ENCODE results near the gene GNAI1.

Gene GNAI1

DNA sequence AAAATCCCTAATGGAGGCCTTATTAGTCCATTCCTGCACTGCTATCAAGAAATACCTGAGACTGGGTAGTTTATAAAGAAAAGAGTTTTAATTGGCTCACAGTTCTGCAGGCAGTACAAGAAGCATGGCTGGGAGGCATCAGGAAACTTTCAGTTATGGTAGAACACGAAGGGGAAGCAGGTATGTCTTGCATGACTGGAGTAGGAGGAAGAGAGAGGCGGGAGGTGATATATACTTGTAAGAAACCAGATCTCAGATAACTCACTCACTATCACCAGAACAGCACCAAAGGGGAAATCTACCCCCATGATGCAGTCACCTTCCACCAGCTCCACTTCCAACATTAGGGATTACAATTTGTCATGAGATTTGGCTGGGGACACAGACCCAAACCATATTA, 35.8 kb downstream of the GNAI1 start:
- Histone ChIP-seq H3K27me3 (replicated peaks; ENCODE audit: control insufficient read depth, insufficient read depth, low read length) (no peaks in the 10 kb centered on the region), H3K36me3 (ENCODE audit: control insufficient read depth, insufficient read depth, low read length) (no peaks in the 10 kb centered on the region), H3K4me3 (replicated peaks; ENCODE audit: low read depth, low read length) (no peak overlapping the region)
- TF ChIP-seq, protein P1, sequence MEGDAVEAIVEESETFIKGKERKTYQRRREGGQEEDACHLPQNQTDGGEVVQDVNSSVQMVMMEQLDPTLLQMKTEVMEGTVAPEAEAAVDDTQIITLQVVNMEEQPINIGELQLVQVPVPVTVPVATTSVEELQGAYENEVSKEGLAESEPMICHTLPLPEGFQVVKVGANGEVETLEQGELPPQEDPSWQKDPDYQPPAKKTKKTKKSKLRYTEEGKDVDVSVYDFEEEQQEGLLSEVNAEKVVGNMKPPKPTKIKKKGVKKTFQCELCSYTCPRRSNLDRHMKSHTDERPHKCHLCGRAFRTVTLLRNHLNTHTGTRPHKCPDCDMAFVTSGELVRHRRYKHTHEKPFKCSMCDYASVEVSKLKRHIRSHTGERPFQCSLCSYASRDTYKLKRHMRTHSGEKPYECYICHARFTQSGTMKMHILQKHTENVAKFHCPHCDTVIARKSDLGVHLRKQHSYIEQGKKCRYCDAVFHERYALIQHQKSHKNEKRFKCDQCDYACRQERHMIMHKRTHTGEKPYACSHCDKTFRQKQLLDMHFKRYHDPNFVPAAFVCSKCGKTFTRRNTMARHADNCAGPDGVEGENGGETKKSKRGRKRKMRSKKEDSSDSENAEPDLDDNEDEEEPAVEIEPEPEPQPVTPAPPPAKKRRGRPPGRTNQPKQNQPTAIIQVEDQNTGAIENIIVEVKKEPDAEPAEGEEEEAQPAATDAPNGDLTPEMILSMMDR (IDR thresholded peaks at IDR 0.05; ENCODE audit: insufficient read depth, low read length, poor library complexity, severe bottlenecking): no peak
- no peak for DNase-seq (ENCODE audit: extremely low read depth, insufficient read length)

DNA sequence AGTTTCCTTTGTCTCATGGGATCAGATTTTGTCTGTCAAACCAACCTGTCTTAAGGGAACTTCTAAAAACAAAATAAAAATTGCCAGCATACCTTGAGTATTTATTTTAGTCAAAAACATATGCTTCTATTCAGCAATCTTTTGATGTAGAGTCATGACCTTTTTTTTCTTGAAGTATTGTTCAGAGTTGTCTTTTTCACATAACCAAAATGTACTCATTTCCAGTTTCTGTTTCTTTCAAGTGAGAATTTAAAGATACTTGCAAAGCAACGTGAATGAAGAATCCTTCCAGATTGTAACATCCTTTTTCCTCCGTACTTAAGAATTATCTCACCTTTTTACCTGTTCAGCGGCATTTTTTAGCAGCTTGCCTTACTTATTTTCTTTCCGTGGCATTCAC, 37.8 kb downstream of the GNAI1 start:
- DNase-seq (ENCODE audit: extremely low read depth, insufficient read length): no peak
- H3K27me3 ChIP-seq (replicated peaks; ENCODE audit: control insufficient read depth, insufficient read depth, low read length): no peaks in the 10 kb centered on the region
- H3K4me3 ChIP-seq (replicated peaks; ENCODE audit: low read depth, low read length): no peak overlapping the region
- H3K36me3 ChIP-seq (ENCODE audit: control insufficient read depth, insufficient read depth, low read length): no peaks in the 10 kb centered on the region
- TF ChIP-seq, protein P1 (IDR thresholded peaks at IDR 0.05; ENCODE audit: insufficient read depth, low read length, poor library complexity, severe bottlenecking): no peak

DNA sequence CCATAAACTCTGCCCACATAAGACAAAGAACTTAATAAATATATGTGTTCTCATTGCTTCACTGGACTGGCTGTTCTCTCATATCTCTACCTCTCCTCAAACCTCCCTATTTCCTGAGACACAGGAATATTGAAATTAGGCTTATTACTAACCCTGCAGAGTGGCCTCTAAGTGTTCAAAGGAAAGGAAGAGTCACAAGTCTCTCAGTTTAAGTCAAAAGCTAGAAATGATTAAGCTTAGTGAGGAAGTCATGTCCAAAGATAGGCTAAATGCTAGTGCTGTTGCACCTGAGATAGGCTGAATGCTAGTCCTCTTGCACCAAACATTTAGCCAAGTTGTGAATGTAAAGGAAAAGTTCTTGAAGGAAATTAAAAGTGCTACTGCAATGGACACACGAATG, 41.1 kb downstream of the GNAI1 start:
- H3K4me3 ChIP-seq (replicated peaks; ENCODE audit: low read depth, low read length): no peak overlapping the region
- TF ChIP-seq, protein P1 (IDR thresholded peaks at IDR 0.05; ENCODE audit: insufficient read depth, low read length, poor library complexity, severe bottlenecking): no peak
- no peaks in the 10 kb centered on the region for H3K27me3 ChIP-seq (replicated peaks; ENCODE audit: control insufficient read depth, insufficient read depth, low read length)
- DNase-seq (ENCODE audit: extremely low read depth, insufficient read length): no peak
- no peaks in the 10 kb centered on the region for H3K36me3 ChIP-seq (ENCODE audit: control insufficient read depth, insufficient read depth, low read length)

DNA sequence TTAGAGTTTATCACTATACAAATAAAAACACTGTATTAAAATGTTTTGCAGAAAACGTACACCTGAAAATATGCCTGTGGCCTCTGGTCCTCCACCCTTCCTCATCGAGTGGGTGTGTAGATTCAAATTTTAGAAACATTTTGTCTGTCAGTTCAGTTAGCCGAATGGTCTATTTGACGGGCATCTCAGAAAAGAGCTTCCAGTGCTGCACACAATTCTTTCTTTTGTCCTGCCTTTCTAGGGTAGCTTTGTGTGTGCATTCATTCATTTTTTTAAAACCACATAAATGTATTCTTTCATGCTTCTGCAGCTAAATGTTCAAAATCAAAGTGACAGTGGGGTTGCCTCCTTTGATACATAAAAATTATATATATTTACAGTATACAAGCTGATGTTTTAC, 46.8 kb downstream of the GNAI1 start:
- Histone ChIP-seq H3K27me3 (replicated peaks; ENCODE audit: control insufficient read depth, insufficient read depth, low read length) (no peaks in the 10 kb centered on the region), H3K4me3 (replicated peaks; ENCODE audit: low read depth, low read length) (no peak overlapping the region), H3K36me3 (ENCODE audit: control insufficient read depth, insufficient read depth, low read length) (no peaks in the 10 kb centered on the region)
- TF ChIP-seq, protein P1 (IDR thresholded peaks at IDR 0.05; ENCODE audit: insufficient read depth, low read length, poor library complexity, severe bottlenecking): no peak
- no peak for DNase-seq (ENCODE audit: extremely low read depth, insufficient read length)

DNA sequence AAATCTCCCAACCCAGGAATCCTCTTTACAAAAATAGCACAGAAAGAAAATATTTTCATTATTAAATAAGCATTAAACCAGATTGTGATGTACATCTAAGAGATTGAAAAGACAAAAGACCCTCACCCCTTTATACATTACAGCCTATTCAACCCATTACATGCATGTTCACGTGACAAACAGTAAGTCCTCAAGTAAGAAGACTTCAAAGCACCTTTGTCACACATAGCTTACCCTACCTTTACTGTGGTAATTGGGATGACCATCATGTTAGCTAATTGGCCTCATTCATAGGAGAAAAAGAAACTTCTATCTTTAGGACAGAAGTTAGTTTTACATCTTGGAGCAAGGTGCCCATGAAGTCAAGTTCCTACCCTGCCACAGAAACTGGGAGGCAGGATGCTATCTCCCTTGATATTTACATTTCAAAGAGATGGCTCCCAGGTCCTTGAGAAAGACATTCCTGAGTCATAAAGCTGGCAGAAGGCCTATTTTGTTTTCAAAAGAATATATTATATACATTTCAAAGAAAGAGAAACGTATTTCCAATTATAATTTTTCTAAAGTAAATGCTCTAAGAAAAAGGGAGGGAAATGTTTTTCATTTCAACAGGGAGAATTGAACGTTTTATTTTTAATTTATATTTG, 48.1 kb downstream of the GNAI1 start:
- TF ChIP-seq, protein P1 (IDR thresholded peaks at IDR 0.05; ENCODE audit: insufficient read depth, low read length, poor library complexity, severe bottlenecking): no peak
- Histone ChIP-seq H3K27me3 (replicated peaks; ENCODE audit: control insufficient read depth, insufficient read depth, low read length) (no peaks in the 10 kb centered on the region), H3K36me3 (ENCODE audit: control insufficient read depth, insufficient read depth, low read length) (no peaks in the 10 kb centered on the region), H3K4me3 (replicated peaks; ENCODE audit: low read depth, low read length) (no peak overlapping the region)
- no peak for DNase-seq (ENCODE audit: extremely low read depth, insufficient read length)

DNA sequence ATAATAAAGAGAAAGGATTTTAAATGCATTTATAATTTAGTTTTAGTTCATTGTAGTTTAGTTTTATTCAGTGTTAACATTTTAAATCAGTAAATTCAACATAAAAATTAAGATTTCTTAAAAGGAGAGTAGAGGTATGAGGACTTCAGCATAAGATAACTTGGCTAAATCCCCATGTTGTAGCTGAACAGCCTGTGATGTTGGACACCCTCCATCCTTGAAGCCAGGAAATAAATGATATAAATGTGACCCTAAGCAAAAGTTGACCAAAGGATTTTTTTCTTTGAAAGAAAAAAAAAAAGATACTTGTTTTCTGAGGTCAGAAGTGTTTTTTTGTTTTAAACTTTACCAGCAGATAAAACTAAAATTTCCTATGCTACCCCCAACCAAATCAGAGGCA, 48.7 kb downstream of the GNAI1 start:
- TF ChIP-seq, protein P1 (IDR thresholded peaks at IDR 0.05; ENCODE audit: insufficient read depth, low read length, poor library complexity, severe bottlenecking): no peak
- Histone ChIP-seq H3K27me3 (replicated peaks; ENCODE audit: control insufficient read depth, insufficient read depth, low read length) (no peaks in the 10 kb centered on the region), H3K36me3 (ENCODE audit: control insufficient read depth, insufficient read depth, low read length) (no peaks in the 10 kb centered on the region), H3K4me3 (replicated peaks; ENCODE audit: low read depth, low read length) (no peak overlapping the region)
- DNase-seq (ENCODE audit: extremely low read depth, insufficient read length): no peak

Measured in GM06990 (cell line).